Stimulated activated naive CD4-positive, alpha-beta T cell treated with Interleukin-2 at 50 U/mL for 16 hours (primary cell): ENCODE measurements around the gene GLIPR2.
"Not testable (repeated sequence)": the region's sequence is repeated elsewhere in the genome, so short reads cannot be mapped to it uniquely, and the experiment has no call there.

Experiments used
- DNase-seq: peaks from one replicate; lab custom pipeline; 2025; lab: John Stamatoyannopoulos, UW

GLIPR2 gene, protein sequence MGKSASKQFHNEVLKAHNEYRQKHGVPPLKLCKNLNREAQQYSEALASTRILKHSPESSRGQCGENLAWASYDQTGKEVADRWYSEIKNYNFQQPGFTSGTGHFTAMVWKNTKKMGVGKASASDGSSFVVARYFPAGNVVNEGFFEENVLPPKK

GRCh38 chr9:36136272-36136893 lies at the start of gene GLIPR2:
Gene GLIPR2 (plus strand): TSS chr9:36136733. CDS start chr9:36136779, 46 bp downstream.
- DNase-seq = peak; percentile 75

- not testable (repeated sequence) for DNase-seq
These were observed 49.5 kb upstream of the GLIPR2 start for GRCh38 chr9:36087054-36087453.

DNA sequence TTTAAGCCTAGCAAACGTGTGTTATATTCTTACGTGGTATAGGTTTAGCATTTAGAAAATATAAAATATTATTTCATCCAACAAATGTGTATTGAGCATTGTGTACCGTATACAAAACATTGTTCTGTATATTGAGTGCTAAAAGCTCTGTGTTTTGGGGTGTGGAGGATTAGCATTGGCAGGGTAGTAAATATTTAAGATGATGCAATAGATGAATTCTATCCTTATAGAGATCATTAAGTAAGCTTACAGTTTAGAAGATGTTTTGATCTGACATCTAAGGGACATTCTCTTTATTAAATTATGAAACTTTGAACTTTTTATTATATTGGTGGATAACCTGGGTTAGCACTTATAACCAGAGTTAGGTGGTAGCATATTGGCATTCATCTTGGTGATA lies 48.5 kb upstream of the GLIPR2 start:
- DNase-seq = no peak

GRCh38 chr9:36091026-36091953 lies 45.2 kb upstream of the GLIPR2 start:
- no peak for DNase-seq

- no peak for DNase-seq
These were observed 44.5 kb upstream of the GLIPR2 start for GRCh38 chr9:36092014-36092413.

DNA sequence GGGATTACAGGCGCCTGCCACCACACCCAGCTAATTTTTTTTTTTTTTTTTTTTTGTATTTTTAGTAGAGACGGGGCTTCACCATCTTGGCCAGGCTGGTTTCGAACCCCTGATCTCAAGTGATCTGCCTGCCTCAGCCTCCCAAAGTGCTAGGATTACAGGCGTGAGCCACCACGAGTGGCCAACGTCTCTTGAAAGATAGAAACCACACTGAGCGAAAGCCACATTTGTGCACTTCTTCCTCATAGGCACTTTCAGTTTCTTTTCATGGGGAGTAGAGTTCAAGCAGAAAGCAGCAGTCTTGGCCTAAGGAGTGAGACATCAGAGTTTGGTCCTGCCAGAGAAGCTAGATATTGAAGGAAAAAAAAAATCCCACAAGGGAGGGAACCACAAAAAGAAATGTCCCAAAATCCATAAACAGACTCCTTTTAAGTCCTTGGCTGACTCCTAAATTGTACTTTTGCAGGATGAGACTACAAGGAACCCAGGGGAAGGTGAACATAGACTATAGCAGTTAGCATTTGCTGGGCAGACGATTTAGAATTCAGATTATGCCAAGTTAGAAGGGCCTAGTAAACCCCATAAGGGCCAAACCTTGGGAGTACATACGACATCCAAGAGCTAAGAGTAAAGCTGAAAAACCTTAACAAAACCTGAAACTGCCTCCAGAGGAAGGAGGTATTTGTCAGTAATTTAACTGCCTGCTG lies 43.9 kb upstream of the GLIPR2 start:
- DNase-seq = no peak

GRCh38 chr9:36093384-36093783 lies 43.1 kb upstream of the GLIPR2 start:
- DNase-seq = no peak

GRCh38 chr9:36099718-36100117 lies 36.8 kb upstream of the GLIPR2 start:
- no peak for DNase-seq

DNA sequence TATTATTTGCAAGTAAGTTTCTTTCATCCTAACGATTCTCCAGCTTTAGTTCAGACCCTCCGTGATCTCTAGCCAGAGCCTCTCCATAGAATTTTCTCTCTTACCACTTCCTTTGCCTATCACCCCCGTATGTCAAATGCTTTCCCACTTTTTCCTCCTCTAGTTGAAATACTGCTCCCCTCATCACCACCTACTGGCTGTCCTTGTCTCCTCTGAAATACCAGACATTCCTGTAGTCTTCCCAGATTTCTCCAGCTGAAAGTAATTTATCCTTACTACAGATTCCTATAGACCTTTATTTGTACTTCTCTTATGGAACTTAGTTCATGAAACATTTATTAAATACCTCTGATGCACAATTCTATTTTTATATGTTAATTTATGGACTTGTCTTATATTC lies 36.0 kb upstream of the GLIPR2 start:
- DNase-seq = no peak

DNA sequence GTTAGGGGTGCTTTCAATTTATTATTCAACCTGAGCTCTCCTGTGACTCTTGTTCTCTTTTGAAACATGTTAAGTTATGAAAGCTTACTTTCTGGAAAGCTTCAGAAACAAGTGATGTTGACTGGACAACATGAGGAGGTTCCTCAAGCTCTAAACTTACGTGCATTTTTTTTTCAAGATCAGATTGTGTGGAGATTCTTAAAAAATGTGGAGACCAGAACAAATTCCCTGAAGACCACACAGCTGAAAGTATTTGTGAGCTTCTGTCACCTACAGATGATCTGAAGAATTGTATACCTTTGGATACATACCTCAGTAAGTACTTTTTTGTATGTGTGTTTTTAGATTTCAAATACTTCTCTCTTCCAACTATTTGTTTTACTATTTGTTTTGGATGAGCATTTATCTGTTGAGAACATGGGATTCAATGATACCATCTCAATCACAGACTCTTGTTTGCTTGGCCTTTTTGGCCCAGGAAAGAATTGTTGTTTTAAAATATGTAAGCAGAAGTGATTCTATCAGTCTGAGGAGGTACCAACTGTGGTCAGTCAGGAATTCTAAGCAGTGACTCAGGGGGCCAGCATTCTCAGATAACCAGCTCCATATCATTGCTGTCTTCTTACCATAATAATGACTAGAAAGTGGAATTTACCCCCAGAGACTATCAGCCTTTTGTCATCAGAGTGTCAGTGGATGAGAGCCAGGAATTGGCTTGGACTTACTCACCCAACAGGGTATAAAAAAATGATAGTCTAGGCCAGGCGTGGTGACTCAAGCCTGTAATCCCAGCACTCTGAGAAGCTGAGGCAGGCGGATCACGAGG lies 34.4 kb upstream of the GLIPR2 start:
- no peak for DNase-seq

- DNase-seq = peak; percentile 85
These were observed 33.6 kb upstream of the GLIPR2 start for GRCh38 chr9:36102742-36103495.

DNA sequence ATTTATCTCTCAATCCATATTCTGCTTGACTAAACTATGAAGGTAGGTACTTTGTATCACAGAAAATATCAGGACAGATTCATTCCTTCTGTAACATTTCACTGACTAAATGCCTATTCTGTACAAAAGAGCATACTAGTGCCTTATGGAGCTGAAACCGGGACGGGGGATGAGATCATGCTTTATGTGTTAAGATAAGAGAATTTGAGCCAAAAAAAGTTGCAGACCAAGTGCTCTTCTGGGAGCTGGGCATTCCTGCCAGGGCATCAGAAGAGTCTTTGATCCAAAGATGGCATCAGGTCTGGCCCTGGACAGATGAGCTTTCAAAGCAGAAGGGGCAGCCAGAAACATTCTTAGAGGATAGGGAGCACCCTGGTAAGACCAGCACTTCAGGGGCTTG lies 27.5 kb upstream of the GLIPR2 start:
- DNase-seq = no peak

GRCh38 chr9:36110434-36110833 lies 26.1 kb upstream of the GLIPR2 start:
- no peak for DNase-seq

DNA sequence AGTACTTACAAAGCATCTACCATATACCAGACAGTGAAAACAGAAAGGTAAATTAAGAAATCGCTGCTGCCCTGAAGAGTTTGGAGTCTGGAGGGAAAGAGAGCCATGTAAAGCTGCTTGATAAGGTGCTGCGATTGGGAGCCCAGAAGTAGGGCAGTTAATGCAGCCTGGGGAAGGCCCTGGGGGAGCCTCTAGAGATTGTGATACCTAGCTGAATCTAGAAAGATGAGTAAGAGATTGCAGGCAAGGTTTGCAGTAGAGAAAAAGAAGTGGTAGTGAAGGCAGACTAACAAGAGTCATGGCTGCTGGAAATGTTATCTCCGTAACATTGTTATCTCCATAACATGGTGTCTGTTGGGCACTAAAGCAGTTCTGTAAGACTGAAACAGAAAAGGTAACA lies 24.0 kb upstream of the GLIPR2 start:
- no peak for DNase-seq

GRCh38 chr9:36113999-36114398 lies 22.5 kb upstream of the GLIPR2 start:
- no peak for DNase-seq

- no peak for DNase-seq
These were observed 19.9 kb upstream of the GLIPR2 start for GRCh38 chr9:36116593-36116992.

GRCh38 chr9:36118201-36118600 lies 18.3 kb upstream of the GLIPR2 start:
- DNase-seq = no peak

GRCh38 chr9:36118706-36119105 lies 17.8 kb upstream of the GLIPR2 start:
- no peak for DNase-seq

DNA sequence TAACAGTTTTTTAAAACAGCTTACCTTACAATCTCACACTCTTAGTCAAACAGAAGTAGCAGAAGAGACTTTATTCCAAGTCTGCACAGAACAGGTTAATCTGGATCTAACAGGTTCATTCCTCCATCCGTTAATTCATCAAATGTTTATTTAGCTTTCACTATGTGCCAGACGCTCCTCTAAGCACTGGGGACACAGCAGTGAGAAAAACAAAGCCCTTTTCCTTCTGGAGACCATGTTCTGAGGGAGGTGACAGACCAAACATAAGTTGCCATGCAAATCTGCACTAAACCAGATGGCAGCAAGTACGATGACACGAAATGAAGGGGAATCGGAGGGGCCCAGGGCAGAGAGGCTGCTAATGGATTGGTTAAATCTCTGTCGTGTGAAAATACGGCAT lies 17.1 kb upstream of the GLIPR2 start:
- no peak for DNase-seq

DNA sequence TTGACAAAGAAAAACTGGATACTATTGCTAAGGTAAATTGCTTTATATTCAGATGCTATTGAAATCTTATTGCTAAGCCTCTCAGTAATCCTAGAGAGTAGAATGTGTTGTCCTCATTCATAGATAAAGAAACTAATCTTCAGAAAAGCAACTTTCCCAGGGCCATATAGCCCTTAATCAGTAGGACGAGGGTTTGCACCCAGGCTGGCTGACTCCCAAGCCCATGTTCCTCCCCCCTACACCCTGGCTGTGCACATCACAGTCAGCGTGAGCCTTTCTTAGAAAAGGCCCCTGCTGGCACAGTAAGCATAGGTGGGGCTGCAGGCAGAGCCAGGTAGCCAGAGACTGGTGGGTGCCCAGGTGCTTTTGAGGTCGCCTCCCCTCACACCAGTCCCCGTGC lies 15.8 kb upstream of the GLIPR2 start:
- no peak for DNase-seq

DNA sequence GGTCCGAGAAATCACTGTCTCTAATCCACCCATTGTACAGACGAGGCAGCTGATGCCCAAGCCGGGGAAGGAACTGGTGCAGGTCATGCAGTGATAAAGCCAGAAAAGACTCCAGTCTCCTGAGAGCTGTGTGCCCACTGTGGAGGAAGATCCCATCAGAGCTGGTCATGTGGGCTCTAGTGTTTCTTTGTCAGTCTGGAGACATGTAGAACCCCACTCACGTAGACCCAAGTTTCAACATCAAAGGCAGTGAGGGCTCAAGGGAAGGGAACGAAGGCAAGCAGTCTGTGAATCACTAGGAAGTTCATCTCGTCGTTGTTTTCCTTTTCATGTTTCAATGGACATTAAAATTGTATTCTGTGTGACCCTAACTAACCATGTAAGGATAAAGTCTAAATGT lies 14.6 kb upstream of the GLIPR2 start:
- DNase-seq = no peak
